Measurements from ENCODE around the gene DBP.

DBP gene

DNA sequence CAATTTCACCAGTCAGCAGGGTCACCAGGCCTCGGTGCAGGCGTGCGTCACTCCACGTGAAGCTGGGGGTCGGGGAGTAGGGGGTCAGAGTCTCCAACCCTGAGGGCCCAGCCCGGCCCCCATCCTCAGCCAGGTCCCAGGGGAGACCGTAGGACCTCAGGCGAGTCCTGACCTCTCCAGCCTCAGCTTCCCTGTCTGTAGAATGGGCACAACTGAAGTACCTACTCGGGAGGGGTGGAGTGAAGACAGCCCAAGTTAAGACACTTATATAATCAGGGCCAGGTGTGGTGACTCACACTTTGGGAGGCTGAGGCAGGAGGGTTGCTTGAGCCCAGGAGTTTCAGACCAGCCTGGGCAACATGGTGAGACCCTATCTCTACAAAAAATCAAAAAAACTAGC lies 33.3 kb downstream of the DBP start:
- Histone ChIP-seq H3K4me2 (ENCODE audit: low read depth, low read length, poor library complexity, severe bottlenecking) (no peak overlapping the region), H3K4me1 (ENCODE audit: insufficient read depth, low read length, poor library complexity, severe bottlenecking) (no peaks in the 10 kb centered on the region), H3F3A (ENCODE audit: low read depth) (no peaks in the 10 kb centered on the region), H3K79me2 (ENCODE audit: insufficient read depth, low read length) (no peaks in the 10 kb centered on the region), H3K36me3 (ENCODE audit: insufficient read depth, low read length) (no peaks in the 10 kb centered on the region), H3K9ac (ENCODE audit: low read depth, low read length, poor library complexity, severe bottlenecking) (no peak overlapping the region), H3K9me2 (replicated peaks; ENCODE audit: low read depth, low read length) (no peaks in the 10 kb centered on the region), H3K9me3 (ENCODE audit: insufficient read depth, low read depth, low read length) (no peaks in the 10 kb centered on the region), H4K20me1 (ENCODE audit: insufficient read depth, low read length, poor library complexity, severe bottlenecking) (no peaks in the 10 kb centered on the region), H3K27me3 (ENCODE audit: insufficient read depth, low read length, poor library complexity, severe bottlenecking) (no peaks in the 10 kb centered on the region), H3K4me3 (ENCODE audit: low read length, poor library complexity, severe bottlenecking) (no peak overlapping the region), H2AFZ (ENCODE audit: low read length) (no peak overlapping the region)
- TF ChIP-seq, protein P1, sequence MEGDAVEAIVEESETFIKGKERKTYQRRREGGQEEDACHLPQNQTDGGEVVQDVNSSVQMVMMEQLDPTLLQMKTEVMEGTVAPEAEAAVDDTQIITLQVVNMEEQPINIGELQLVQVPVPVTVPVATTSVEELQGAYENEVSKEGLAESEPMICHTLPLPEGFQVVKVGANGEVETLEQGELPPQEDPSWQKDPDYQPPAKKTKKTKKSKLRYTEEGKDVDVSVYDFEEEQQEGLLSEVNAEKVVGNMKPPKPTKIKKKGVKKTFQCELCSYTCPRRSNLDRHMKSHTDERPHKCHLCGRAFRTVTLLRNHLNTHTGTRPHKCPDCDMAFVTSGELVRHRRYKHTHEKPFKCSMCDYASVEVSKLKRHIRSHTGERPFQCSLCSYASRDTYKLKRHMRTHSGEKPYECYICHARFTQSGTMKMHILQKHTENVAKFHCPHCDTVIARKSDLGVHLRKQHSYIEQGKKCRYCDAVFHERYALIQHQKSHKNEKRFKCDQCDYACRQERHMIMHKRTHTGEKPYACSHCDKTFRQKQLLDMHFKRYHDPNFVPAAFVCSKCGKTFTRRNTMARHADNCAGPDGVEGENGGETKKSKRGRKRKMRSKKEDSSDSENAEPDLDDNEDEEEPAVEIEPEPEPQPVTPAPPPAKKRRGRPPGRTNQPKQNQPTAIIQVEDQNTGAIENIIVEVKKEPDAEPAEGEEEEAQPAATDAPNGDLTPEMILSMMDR (conservative IDR thresholded peaks at IDR 0.05; ENCODE audit: low read length) = no peak
- TF ChIP-seq EZH2phosphoT487 (IDR thresholded peaks at IDR 0.05; ENCODE audit: borderline replicate concordance) = no peak

DNA sequence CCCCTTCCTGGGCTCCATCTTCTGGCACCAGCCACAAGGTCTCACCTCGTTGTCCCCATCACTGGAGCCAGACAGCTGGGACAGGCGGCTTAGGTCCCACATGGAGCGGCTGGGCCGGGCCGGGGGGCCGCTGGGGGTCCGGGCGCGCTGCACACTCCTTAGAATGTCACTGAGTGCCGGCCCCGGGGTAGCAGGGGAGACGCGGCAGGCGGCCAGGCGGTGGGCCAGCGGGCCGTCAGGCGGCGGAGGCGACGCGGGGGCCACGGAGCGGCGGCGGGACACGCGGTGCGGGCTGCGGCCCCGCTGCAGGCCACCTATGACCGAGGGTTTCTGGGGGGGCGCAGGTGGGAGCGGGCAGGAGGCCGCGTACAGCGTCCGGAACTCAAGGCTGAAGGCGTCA lies 33.7 kb downstream of the DBP start:
- H3F3A ChIP-seq (ENCODE audit: low read depth) = no peaks in the 10 kb centered on the region
- no peaks in the 10 kb centered on the region for H3K9me3 ChIP-seq (ENCODE audit: insufficient read depth, low read depth, low read length)
- no peaks in the 10 kb centered on the region for H4K20me1 ChIP-seq (ENCODE audit: insufficient read depth, low read length, poor library complexity, severe bottlenecking)
- H3K36me3 ChIP-seq (ENCODE audit: insufficient read depth, low read length) = no peaks in the 10 kb centered on the region
- no peak overlapping the region for H3K9ac ChIP-seq (ENCODE audit: low read depth, low read length, poor library complexity, severe bottlenecking)
- no peaks in the 10 kb centered on the region for H3K9me2 ChIP-seq (replicated peaks; ENCODE audit: low read depth, low read length)
- H3K27me3 ChIP-seq (ENCODE audit: insufficient read depth, low read length, poor library complexity, severe bottlenecking) = no peaks in the 10 kb centered on the region
- TF ChIP-seq, protein P1 (conservative IDR thresholded peaks at IDR 0.05; ENCODE audit: low read length) = no peak
- TF ChIP-seq EZH2phosphoT487 (IDR thresholded peaks at IDR 0.05; ENCODE audit: borderline replicate concordance) = no peak
- no peak overlapping the region for H3K4me2 ChIP-seq (ENCODE audit: low read depth, low read length, poor library complexity, severe bottlenecking)
- H2AFZ ChIP-seq (ENCODE audit: low read length) = no peak overlapping the region
- no peaks in the 10 kb centered on the region for H3K79me2 ChIP-seq (ENCODE audit: insufficient read depth, low read length)
- no peak overlapping the region for H3K4me3 ChIP-seq (ENCODE audit: low read length, poor library complexity, severe bottlenecking)
- no peaks in the 10 kb centered on the region for H3K4me1 ChIP-seq (ENCODE audit: insufficient read depth, low read length, poor library complexity, severe bottlenecking)

DNA sequence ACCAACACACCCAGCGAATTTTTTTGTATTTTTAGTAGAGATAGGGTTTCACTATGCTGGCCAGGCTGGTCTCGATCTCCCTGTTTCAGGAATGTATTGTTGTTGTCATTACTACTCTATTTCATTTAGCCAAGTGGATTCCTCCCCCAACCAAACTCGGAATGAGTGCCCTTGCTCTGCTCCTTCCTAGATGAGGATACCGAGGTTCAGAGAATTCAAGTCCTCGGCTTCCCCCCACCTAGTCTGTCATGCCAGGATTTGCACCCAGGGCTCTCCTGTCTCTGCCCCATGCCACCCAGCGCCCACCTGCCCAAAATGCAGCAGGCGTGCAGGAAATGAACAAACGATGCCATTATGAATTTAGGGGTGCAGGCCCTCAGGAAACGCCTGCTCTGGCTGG lies 34.2 kb downstream of the DBP start:
- no peaks in the 10 kb centered on the region for H3F3A ChIP-seq (ENCODE audit: low read depth)
- no peaks in the 10 kb centered on the region for H3K4me1 ChIP-seq (ENCODE audit: insufficient read depth, low read length, poor library complexity, severe bottlenecking)
- TF ChIP-seq, protein P1 (conservative IDR thresholded peaks at IDR 0.05; ENCODE audit: low read length) = no peak
- no peak for TF ChIP-seq EZH2phosphoT487 (IDR thresholded peaks at IDR 0.05; ENCODE audit: borderline replicate concordance)
- no peaks in the 10 kb centered on the region for H3K36me3 ChIP-seq (ENCODE audit: insufficient read depth, low read length)
- no peaks in the 10 kb centered on the region for H3K27me3 ChIP-seq (ENCODE audit: insufficient read depth, low read length, poor library complexity, severe bottlenecking)
- H3K4me3 ChIP-seq (ENCODE audit: low read length, poor library complexity, severe bottlenecking) = no peak overlapping the region
- no peak overlapping the region for H3K4me2 ChIP-seq (ENCODE audit: low read depth, low read length, poor library complexity, severe bottlenecking)
- no peaks in the 10 kb centered on the region for H4K20me1 ChIP-seq (ENCODE audit: insufficient read depth, low read length, poor library complexity, severe bottlenecking)
- H3K79me2 ChIP-seq (ENCODE audit: insufficient read depth, low read length) = no peaks in the 10 kb centered on the region
- H3K9ac ChIP-seq (ENCODE audit: low read depth, low read length, poor library complexity, severe bottlenecking) = no peak overlapping the region
- no peaks in the 10 kb centered on the region for H3K9me3 ChIP-seq (ENCODE audit: insufficient read depth, low read depth, low read length)
- H2AFZ ChIP-seq (ENCODE audit: low read length) = no peak overlapping the region
- H3K9me2 ChIP-seq (replicated peaks; ENCODE audit: low read depth, low read length) = no peaks in the 10 kb centered on the region

Measured in Loucy (cell line).